ENCODE measurements around the gene KCNE4. TPM values are rescaled to one million over a fixed set of nuclear protein-coding genes. Genes with fewer than 3 reads are reported as not detected.

KCNE4 gene
- total and polyA plus RNA-seq, 9 of the 15 experiments (the other 6 are each of a cell fraction or from before 2014, with no cell fraction given) = not detected

GRCh38 chr2:223003191-223003590, 48.8 kb upstream of the KCNE4 start:
- Histone ChIP-seq H3K27me3 (ENCODE audit: control insufficient read depth in 2 of 2, insufficient read depth in 2 of 2, low read length in 2 of 2) (peaks cover 0 to 3% of the 10 kb centered on the region in 2 experiments; a peak in 3 of 5 replicates), H3K79me2 (ENCODE audit: control insufficient read depth, insufficient read depth, low read length) (no peaks in the 10 kb centered on the region), H3K4me2 (ENCODE audit: insufficient read depth, low read length) (no peak overlapping the region), H3K9me3 (replicated peaks; ENCODE audit: control insufficient read depth, insufficient read depth, low read depth, low read length) (no peaks in the 10 kb centered on the region), H3K4me3 (no peak overlapping the region), H4K20me1 (replicated peaks; ENCODE audit: control insufficient read depth, insufficient read depth, low read length) (no peaks in the 10 kb centered on the region), H3K36me3 (ENCODE audit: control insufficient read depth, insufficient read depth, low read length) (no peaks in the 10 kb centered on the region), H3K27ac (ENCODE audit: extremely low read depth, low read depth, low read length) (no peak overlapping the region), H3K4me1 (replicated peaks in 1 of 2; ENCODE audit: control insufficient read depth in 2 of 2, insufficient read depth in 2 of 2, low read length in 2 of 2) (no peaks in the 10 kb centered on the region), H3K9me1 (ENCODE audit: control insufficient read depth, insufficient read depth, low read length) (no peaks in the 10 kb centered on the region), H3K9ac (ENCODE audit: insufficient read depth in 1 of 2, low read depth in 2 of 2, low read length in 2 of 2) (no peak overlapping the region), H2AFZ (ENCODE audit: low read depth, low read length) (no peak overlapping the region)
- FAIRE-seq (no peak), ATAC-seq (no peak), DNase-seq (ENCODE audit: extremely low read depth in 1 of 4, low spot score in 3 of 4) (no peak)
- in situ Hi-C loops (cut with MboI) = no loop called here
- TF ChIP-seq HDGF (IDR thresholded peaks at IDR 0.05) (no peak), FUS (optimal IDR thresholded peaks at IDR 0.05; ENCODE audit: low read depth, low read length) (no peak), ZNF121 (CRISPR knock-in tag; conservative IDR thresholded peaks at IDR 0.05) (no peak), PHB2 (IDR thresholded peaks at IDR 0.05; ENCODE audit: low read depth) (no peak)
- WGBS (ENCODE audit: insufficient coverage, low coverage, missing lambda C conversion rate) = 13% methylated on average over 3 of the region's 3 CpGs
- intact Hi-C loops (cut with micrococcal nuclease) = no loop called here
- ChIA-PET CTCF (ENCODE audit: low intra/inter-chr PET ratio) (no interaction called here), POLR2A (no interaction called here)
- BruUV-seq (replicated peaks) = no TSS peak

GRCh38 chr2:223005496-223005895, 46.5 kb upstream of the KCNE4 start:
- in situ Hi-C loops (cut with MboI) = no loop called here
- Histone ChIP-seq H3K9me3 (replicated peaks; ENCODE audit: control insufficient read depth, insufficient read depth, low read depth, low read length) (no peaks in the 10 kb centered on the region), H3K27me3 (ENCODE audit: control insufficient read depth in 2 of 2, insufficient read depth in 2 of 2, low read length in 2 of 2) (peaks cover 0 to 3% of the 10 kb centered on the region in 2 experiments; a peak in 3 of 5 replicates), H4K20me1 (replicated peaks; ENCODE audit: control insufficient read depth, insufficient read depth, low read length) (no peaks in the 10 kb centered on the region), H3K79me2 (ENCODE audit: control insufficient read depth, insufficient read depth, low read length) (no peaks in the 10 kb centered on the region), H3K4me1 (replicated peaks in 1 of 2; ENCODE audit: control insufficient read depth in 2 of 2, insufficient read depth in 2 of 2, low read length in 2 of 2) (no peaks in the 10 kb centered on the region), H3K36me3 (ENCODE audit: control insufficient read depth, insufficient read depth, low read length) (no peaks in the 10 kb centered on the region), H3K9ac (ENCODE audit: insufficient read depth in 1 of 2, low read depth in 2 of 2, low read length in 2 of 2) (no peak overlapping the region), H3K4me2 (ENCODE audit: insufficient read depth, low read length) (no peak overlapping the region), H3K4me3 (no peak overlapping the region), H3K27ac (ENCODE audit: extremely low read depth, low read depth, low read length) (no peak overlapping the region), H2AFZ (ENCODE audit: low read depth, low read length) (no peak overlapping the region), H3K9me1 (ENCODE audit: control insufficient read depth, insufficient read depth, low read length) (no peaks in the 10 kb centered on the region)
- FAIRE-seq (no peak), DNase-seq (ENCODE audit: extremely low read depth in 1 of 4, low spot score in 3 of 4) (no peak), ATAC-seq (no peak)
- BruUV-seq (replicated peaks) = no TSS peak
- intact Hi-C loops (cut with micrococcal nuclease) = no loop called here
- ChIA-PET POLR2A (interaction anchor here (1.2 kb wide), 1 partner anchor 12 kb away, joined by 3 read pairs; no protein-coding TSS in a partner anchor), CTCF (ENCODE audit: low intra/inter-chr PET ratio) (interaction anchor here (0.6 kb wide), 1 partner anchor 123 kb away, joined by 3 read pairs; no protein-coding TSS in a partner anchor)
- WGBS (ENCODE audit: insufficient coverage, low coverage, missing lambda C conversion rate) = 0% methylated on average over 1 of the region's 1 CpG
- TF ChIP-seq ZNF830 (CRISPR knock-in tag; IDR thresholded peaks at IDR 0.05) (no peak), TRIM25 (IDR thresholded peaks at IDR 0.05; ENCODE audit: borderline replicate concordance) (no peak), E2F3 (CRISPR knock-in tag; IDR thresholded peaks at IDR 0.05) (no peak), TSC22D4 (tag; IDR thresholded peaks at IDR 0.05) (no peak), DEAF1 (CRISPR knock-in tag; IDR thresholded peaks at IDR 0.05) (no peak), BMI1 (IDR thresholded peaks at IDR 0.05; ENCODE audit: low read length) (no peak), STAT5B (CRISPR knock-in tag; IDR thresholded peaks at IDR 0.05) (no peak), ZNF184 (CRISPR knock-in tag; IDR thresholded peaks at IDR 0.05) (no peak), MEF2A (IDR thresholded peaks at IDR 0.05; ENCODE audit: control insufficient read depth, low read depth, low read length) (no peak)
